HepG2 (cell line): ENCODE results near the gene ZBTB46. TPM values are rescaled to one million over a fixed set of nuclear protein-coding genes. Genes with fewer than 3 reads are reported as not detected.

Experiments
- ELF4 ChIP-seq: sonication (generic); formaldehyde crosslinking; IDR thresholded peaks from 2 replicates; pipeline ENCODE4 v1.5.0; 2020; ENCODE audit warnings: missing genetic modification reagents, mild to moderate bottlenecking, moderate library complexity, borderline replicate concordance
- GATAD2A ChIP-seq: IDR thresholded peaks from 2 replicates; pipeline ENCODE4 v1.6.1; 2016
- GPN1 ChIP-seq: sonication (generic); formaldehyde crosslinking; IDR thresholded peaks from 2 replicates; pipeline ENCODE4 v1.5.1; 2020; ENCODE audit warnings: missing genetic modification reagents, borderline replicate concordance
- KDM3A ChIP-seq: IDR thresholded peaks from 2 replicates; pipeline ENCODE4 v1.6.1; 2018; ENCODE audit warnings: low read depth, missing compliant biosample characterization
- KLF16 ChIP-seq, 2 experiments: sonication (generic) in 1 of 2; formaldehyde crosslinking in 1 of 2; IDR thresholded peaks; 2 replicates each; pipeline versions ENCODE4 v1.6.1 to v1.8.0; 2016 to 2023; ENCODE audit warnings: missing genetic modification reagents in 2 of 2, missing compliant biosample characterization in 1 of 2
- NFRKB ChIP-seq: fragments of 450-650 bp; IDR thresholded peaks from 2 replicates; pipeline ENCODE4 v1.6.1; 2017
- PHF21A ChIP-seq: sonication (generic); formaldehyde crosslinking; IDR thresholded peaks from 2 replicates; pipeline ENCODE4 v1.5.0; 2020; ENCODE audit warnings: mild to moderate bottlenecking, missing genetic modification reagents
- SAFB2 ChIP-seq: sonication (generic); formaldehyde crosslinking; IDR thresholded peaks from 2 replicates; pipeline ENCODE4 v1.5.1; 2020; ENCODE audit warnings: missing genetic modification reagents, low read depth, mild to moderate bottlenecking, borderline replicate concordance
- SMC3 ChIP-seq: IDR thresholded peaks from 2 replicates; pipeline ENCODE4 v1.6.1; 2011; ENCODE audit warnings: low read length, improper control_type of control experiment
- TGIF2 ChIP-seq: IDR thresholded peaks from 2 replicates; pipeline ENCODE4 v1.6.1; 2016; ENCODE audit warnings: control low read depth, missing compliant biosample characterization
- ZMYM3 ChIP-seq: sonication (generic); formaldehyde crosslinking; IDR thresholded peaks from 2 replicates; pipeline ENCODE4 v1.5.1; 2020; ENCODE audit warnings: mild to moderate bottlenecking, missing genetic modification reagents
- ZNF292 ChIP-seq: sonication (generic); formaldehyde crosslinking; IDR thresholded peaks from 2 replicates; pipeline ENCODE4 v1.8.1; 2022; ENCODE audit warnings: mild to moderate bottlenecking, low read depth, missing genetic modification reagents, borderline replicate concordance
- ZNF331 ChIP-seq: sonication (generic); formaldehyde crosslinking; IDR thresholded peaks from 2 replicates; pipeline ENCODE4 v1.4.0; 2020; ENCODE audit warnings: missing genetic modification reagents
- ZNF616 ChIP-seq: sonication (generic); formaldehyde crosslinking; IDR thresholded peaks from 2 replicates; pipeline ENCODE4 v1.5.0; 2020; ENCODE audit warnings: low read depth, mild to moderate bottlenecking, missing genetic modification reagents
- ZNF724P ChIP-seq: sonication (generic); formaldehyde crosslinking; IDR thresholded peaks from 2 replicates; pipeline ENCODE4 v1.8.0; 2022; ENCODE audit warnings: missing genetic modification reagents, borderline replicate concordance
- polyA plus RNA-seq, 8 experiments: library from polyadenylated mRNA; depleted of rRNA in 3 of 8; stranded (reverse) in 7 of 8; unstranded in 1 of 8; fragments of >200 nt; fragmentation: Illumina TruSeq in 4 of 8; extraction: Trizol in 4 of 8; gene quantifications; 2 replicates each; pipeline versions ENCODE4 v1.2.1 to v1.2.3, GENCODE V29; 2011 to 2016; ENCODE audit warnings: low read depth in 4 of 8, missing spikeins in 1 of 8, mixed read lengths in 1 of 8; ENCODE audit not compliant: insufficient read depth in 1 of 8
- total RNA-seq, 5 experiments: library from RNA; depleted of rRNA; stranded (reverse); fragments of >200 nt; fragmentation: Illumina TruSeq; extraction: Trizol; gene quantifications; 2 replicates each; pipeline ENCODE4 v1.2.3, GENCODE V29; 2016; ENCODE audit warnings: low read depth in 1 of 5
- TF ChIP-seq, protein P1 (sequence below): sonication (generic); formaldehyde crosslinking; IDR thresholded peaks from 2 replicates; pipeline ENCODE4 v1.5.0; 2020; ENCODE audit warnings: missing genetic modification reagents, mild to moderate bottlenecking, borderline replicate concordance
- TF ChIP-seq, protein P2 (sequence below), 2 experiments: IDR thresholded peaks; 2 replicates each; pipeline ENCODE4 v1.6.1; 2011 to 2012; ENCODE audit warnings: low read length in 2 of 2, borderline replicate concordance in 1 of 2, low read depth in 1 of 2, mild to moderate bottlenecking in 1 of 2, moderate library complexity in 1 of 2
- TF ChIP-seq, protein P3 (sequence below): sonication (generic); formaldehyde crosslinking; IDR thresholded peaks from 2 replicates; pipeline ENCODE4 v1.5.0; 2020; ENCODE audit warnings: missing genetic modification reagents, mild to moderate bottlenecking, borderline replicate concordance
- TF ChIP-seq, protein P4 (sequence below): sonication (generic); formaldehyde crosslinking; IDR thresholded peaks from 2 replicates; pipeline ENCODE4 v1.8.0; 2022; ENCODE audit warnings: missing genetic modification reagents, mild to moderate bottlenecking, moderate library complexity, borderline replicate concordance
- TF ChIP-seq, protein P5 (sequence below): sonication (generic); formaldehyde crosslinking; IDR thresholded peaks from 2 replicates; pipeline ENCODE4 v1.5.0; 2020; ENCODE audit warnings: mild to moderate bottlenecking, missing genetic modification reagents, moderate library complexity

ZBTB46 gene
- total and polyA plus RNA-seq, 2 of the 13 experiments (the other 11 are each of a cell fraction or from before 2014, with no cell fraction given), result 1.6 to 13.5 TPM

DNA sequence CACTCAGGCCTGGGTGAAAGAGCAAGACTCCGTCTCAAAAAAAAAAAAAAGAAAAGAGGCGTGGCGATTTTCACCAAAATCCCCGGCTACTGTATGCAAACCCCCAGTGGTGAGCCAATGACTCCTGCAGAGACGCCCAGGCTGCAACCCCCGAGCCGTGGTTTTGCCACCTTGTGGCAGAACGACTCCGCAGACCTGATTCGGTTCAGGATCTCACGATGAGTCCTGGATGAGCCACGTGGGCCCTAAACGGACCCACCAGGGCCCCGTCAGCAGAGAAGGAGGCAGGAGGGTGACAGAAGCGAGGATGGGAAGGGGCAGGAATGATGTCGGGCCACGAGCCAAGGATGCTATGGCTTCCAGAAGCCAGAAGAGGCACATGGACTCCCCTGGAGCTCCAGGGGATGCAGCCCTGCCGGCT, 49.0 kb downstream of the ZBTB46 start (continued):
- TF ChIP-seq, protein P1, sequence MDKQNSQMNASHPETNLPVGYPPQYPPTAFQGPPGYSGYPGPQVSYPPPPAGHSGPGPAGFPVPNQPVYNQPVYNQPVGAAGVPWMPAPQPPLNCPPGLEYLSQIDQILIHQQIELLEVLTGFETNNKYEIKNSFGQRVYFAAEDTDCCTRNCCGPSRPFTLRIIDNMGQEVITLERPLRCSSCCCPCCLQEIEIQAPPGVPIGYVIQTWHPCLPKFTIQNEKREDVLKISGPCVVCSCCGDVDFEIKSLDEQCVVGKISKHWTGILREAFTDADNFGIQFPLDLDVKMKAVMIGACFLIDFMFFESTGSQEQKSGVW (CRISPR knock-in tag), result no peak
- no peak for TF ChIP-seq NFRKB
- TF ChIP-seq, protein P2, sequence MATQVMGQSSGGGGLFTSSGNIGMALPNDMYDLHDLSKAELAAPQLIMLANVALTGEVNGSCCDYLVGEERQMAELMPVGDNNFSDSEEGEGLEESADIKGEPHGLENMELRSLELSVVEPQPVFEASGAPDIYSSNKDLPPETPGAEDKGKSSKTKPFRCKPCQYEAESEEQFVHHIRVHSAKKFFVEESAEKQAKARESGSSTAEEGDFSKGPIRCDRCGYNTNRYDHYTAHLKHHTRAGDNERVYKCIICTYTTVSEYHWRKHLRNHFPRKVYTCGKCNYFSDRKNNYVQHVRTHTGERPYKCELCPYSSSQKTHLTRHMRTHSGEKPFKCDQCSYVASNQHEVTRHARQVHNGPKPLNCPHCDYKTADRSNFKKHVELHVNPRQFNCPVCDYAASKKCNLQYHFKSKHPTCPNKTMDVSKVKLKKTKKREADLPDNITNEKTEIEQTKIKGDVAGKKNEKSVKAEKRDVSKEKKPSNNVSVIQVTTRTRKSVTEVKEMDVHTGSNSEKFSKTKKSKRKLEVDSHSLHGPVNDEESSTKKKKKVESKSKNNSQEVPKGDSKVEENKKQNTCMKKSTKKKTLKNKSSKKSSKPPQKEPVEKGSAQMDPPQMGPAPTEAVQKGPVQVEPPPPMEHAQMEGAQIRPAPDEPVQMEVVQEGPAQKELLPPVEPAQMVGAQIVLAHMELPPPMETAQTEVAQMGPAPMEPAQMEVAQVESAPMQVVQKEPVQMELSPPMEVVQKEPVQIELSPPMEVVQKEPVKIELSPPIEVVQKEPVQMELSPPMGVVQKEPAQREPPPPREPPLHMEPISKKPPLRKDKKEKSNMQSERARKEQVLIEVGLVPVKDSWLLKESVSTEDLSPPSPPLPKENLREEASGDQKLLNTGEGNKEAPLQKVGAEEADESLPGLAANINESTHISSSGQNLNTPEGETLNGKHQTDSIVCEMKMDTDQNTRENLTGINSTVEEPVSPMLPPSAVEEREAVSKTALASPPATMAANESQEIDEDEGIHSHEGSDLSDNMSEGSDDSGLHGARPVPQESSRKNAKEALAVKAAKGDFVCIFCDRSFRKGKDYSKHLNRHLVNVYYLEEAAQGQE (IDR thresholded peaks at IDR 0.05; ENCODE audit: borderline replicate concordance in 1 of 2, low read depth in 1 of 2, low read length in 2 of 2), result no peak
- no peak for TF ChIP-seq ELF4 (CRISPR knock-in tag)
- no peak for TF ChIP-seq ZNF616 (CRISPR knock-in tag)
- TF ChIP-seq, protein P3, sequence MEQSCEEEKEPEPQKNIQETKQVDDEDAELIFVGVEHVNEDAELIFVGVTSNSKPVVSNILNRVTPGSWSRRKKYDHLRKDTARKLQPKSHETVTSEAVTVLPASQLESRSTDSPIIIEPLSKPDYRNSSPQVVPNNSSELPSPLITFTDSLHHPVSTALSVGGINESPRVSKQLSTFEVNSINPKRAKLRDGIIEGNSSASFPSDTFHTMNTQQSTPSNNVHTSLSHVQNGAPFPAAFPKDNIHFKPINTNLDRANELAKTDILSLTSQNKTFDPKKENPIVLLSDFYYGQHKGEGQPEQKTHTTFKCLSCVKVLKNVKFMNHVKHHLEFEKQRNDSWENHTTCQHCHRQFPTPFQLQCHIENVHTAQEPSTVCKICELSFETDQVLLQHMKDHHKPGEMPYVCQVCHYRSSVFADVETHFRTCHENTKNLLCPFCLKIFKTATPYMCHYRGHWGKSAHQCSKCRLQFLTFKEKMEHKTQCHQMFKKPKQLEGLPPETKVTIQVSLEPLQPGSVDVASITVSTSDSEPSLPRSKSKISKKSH (CRISPR knock-in tag), result no peak
- no peak for TF ChIP-seq PHF21A
- TF ChIP-seq ZNF292 (CRISPR knock-in tag), result no peak
- no peak for TF ChIP-seq KDM3A (CRISPR knock-in tag)
- TF ChIP-seq SAFB2 (CRISPR knock-in tag), result no peak
- no peak for TF ChIP-seq ZMYM3
- 0 out of 2 replicates have a peak, but pooled peaks have one; percentile 21 for TF ChIP-seq GATAD2A (CRISPR knock-in tag)
- TF ChIP-seq TGIF2 (CRISPR knock-in tag), result 0 out of 2 replicates have a peak, but pooled peaks have one; percentile 26
- peak; percentile 25; the same call in 1 of the 2 replicates for TF ChIP-seq ZNF331 (CRISPR knock-in tag)
- no peak for TF ChIP-seq KLF16 (CRISPR knock-in tag; IDR thresholded peaks at IDR 0.05)
- TF ChIP-seq SMC3, result peak; percentile 35; the same call in 1 of the 2 replicates
- TF ChIP-seq ZNF724P, result no peak
- TF ChIP-seq, protein P4, sequence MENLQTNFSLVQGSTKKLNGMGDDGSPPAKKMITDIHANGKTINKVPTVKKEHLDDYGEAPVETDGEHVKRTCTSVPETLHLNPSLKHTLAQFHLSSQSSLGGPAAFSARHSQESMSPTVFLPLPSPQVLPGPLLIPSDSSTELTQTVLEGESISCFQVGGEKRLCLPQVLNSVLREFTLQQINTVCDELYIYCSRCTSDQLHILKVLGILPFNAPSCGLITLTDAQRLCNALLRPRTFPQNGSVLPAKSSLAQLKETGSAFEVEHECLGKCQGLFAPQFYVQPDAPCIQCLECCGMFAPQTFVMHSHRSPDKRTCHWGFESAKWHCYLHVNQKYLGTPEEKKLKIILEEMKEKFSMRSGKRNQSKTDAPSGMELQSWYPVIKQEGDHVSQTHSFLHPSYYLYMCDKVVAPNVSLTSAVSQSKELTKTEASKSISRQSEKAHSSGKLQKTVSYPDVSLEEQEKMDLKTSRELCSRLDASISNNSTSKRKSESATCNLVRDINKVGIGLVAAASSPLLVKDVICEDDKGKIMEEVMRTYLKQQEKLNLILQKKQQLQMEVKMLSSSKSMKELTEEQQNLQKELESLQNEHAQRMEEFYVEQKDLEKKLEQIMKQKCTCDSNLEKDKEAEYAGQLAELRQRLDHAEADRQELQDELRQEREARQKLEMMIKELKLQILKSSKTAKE, result no peak
- TF ChIP-seq GPN1 (CRISPR knock-in tag), result no peak
- TF ChIP-seq, protein P5, sequence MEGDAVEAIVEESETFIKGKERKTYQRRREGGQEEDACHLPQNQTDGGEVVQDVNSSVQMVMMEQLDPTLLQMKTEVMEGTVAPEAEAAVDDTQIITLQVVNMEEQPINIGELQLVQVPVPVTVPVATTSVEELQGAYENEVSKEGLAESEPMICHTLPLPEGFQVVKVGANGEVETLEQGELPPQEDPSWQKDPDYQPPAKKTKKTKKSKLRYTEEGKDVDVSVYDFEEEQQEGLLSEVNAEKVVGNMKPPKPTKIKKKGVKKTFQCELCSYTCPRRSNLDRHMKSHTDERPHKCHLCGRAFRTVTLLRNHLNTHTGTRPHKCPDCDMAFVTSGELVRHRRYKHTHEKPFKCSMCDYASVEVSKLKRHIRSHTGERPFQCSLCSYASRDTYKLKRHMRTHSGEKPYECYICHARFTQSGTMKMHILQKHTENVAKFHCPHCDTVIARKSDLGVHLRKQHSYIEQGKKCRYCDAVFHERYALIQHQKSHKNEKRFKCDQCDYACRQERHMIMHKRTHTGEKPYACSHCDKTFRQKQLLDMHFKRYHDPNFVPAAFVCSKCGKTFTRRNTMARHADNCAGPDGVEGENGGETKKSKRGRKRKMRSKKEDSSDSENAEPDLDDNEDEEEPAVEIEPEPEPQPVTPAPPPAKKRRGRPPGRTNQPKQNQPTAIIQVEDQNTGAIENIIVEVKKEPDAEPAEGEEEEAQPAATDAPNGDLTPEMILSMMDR, result peak; percentile 78
